CD4-positive, alpha-beta T cell (primary cell): ENCODE data around the gene PLCD1. TPM values are rescaled to one million over a fixed set of nuclear protein-coding genes. Genes with fewer than 3 reads are reported as not detected.

Experiments used
- ATAC-seq: fragments of 200-7000 bp; cut with Tn5 transposase; one replicate; pipeline ENCODE4 v1.10.0; 2022; ENCODE audit warnings: mild to moderate bottlenecking; ENCODE audit not compliant: poor library complexity
- CTCF ChIA-PET: fragments of 350-600 bp; sonication (Branson Sonifier 250); formaldehyde crosslinking; loops from one replicate; lab custom pipeline; 2021; ENCODE audit warnings: antibody characterized with exemption, inconsistent platforms; lab: Charles Lee
- POLR2A ChIA-PET: fragments of 350-600 bp; sonication (Branson Sonifier 250); formaldehyde crosslinking; loops from one replicate; lab custom pipeline; 2021; ENCODE audit warnings: antibody characterized with exemption, inconsistent platforms; lab: Charles Lee
- DNase-seq, 14 experiments: peaks; one replicate each; pipeline ENCODE4 v3.0.0-alpha.2; 2013 to 2020; ENCODE audit warnings: mixed read lengths in 2 of 14
- H3K27ac ChIP-seq, 2 donors: one replicate each; pipeline versions ENCODE4 v1.5.1 to v1.7.0; 2013; ENCODE audit warnings: low read length in 2 of 2, low read depth in 1 of 2, mild to moderate bottlenecking in 1 of 2
- H3K27me3 ChIP-seq, 2 experiments: 1 replicate in 1 of 2; 2 replicates in 1 of 2; pipeline versions ENCODE4 v1.6.1 to v1.7.0; 2013; ENCODE audit warnings: low read length in 2 of 2, control low read depth in 1 of 2, mild to moderate bottlenecking in 1 of 2, moderate library complexity in 1 of 2; ENCODE audit not compliant: insufficient read depth in 2 of 2, control insufficient read depth in 1 of 2
- H3K36me3 ChIP-seq: one replicate; pipeline ENCODE4 v1.6.1; 2013; ENCODE audit warnings: low read length, control low read depth; ENCODE audit not compliant: insufficient read depth
- H3K4me1 ChIP-seq: one replicate; pipeline ENCODE4 v1.6.1; 2013; ENCODE audit warnings: low read length, control low read depth; ENCODE audit not compliant: insufficient read depth
- H3K4me3 ChIP-seq: one replicate; pipeline ENCODE4 v1.5.1; 2013; ENCODE audit warnings: mild to moderate bottlenecking, low read length, moderate library complexity
- H3K9me3 ChIP-seq, 2 experiments: 1 replicate in 1 of 2; 2 replicates in 1 of 2; pipeline versions ENCODE4 v1.6.1 to v1.7.0; 2013; ENCODE audit warnings: low read length in 2 of 2, mild to moderate bottlenecking in 2 of 2, control low read depth in 1 of 2, moderate library complexity in 1 of 2; ENCODE audit not compliant: control insufficient read depth in 1 of 2, insufficient read depth in 1 of 2
- H3K27ac Mint-ChIP-seq: one replicate; pipeline ENCODE4 v1.8.0; 2020; ENCODE audit warnings: mixed read lengths
- H3K27me3 Mint-ChIP-seq: one replicate; pipeline ENCODE4 v1.8.0; 2021; ENCODE audit warnings: mixed read lengths
- H3K36me3 Mint-ChIP-seq: one replicate; pipeline ENCODE4 v1.8.0; 2021; ENCODE audit warnings: low read depth, mixed read lengths
- H3K4me1 Mint-ChIP-seq: one replicate; pipeline ENCODE4 v1.8.0; 2021; ENCODE audit warnings: low read depth, mixed read lengths
- H3K4me3 Mint-ChIP-seq: one replicate; pipeline ENCODE4 v1.8.0; 2020; ENCODE audit warnings: mild to moderate bottlenecking, mixed read lengths
- H3K9me3 Mint-ChIP-seq: one replicate; pipeline ENCODE4 v1.8.0; 2020; ENCODE audit warnings: mixed read lengths
- intact Hi-C, 2 experiments: fragments of 100-400 bp; cut with DNase I in 1 of 2; cut with micrococcal nuclease in 1 of 2; formaldehyde crosslinking; loops; one replicate each; pipeline versions ENCODE4 v1.15.1 to v1.9.0; 2023 to 2025; cut with DNase I, micrococcal nuclease
- microRNA-seq: library from miRNA; unstranded; fragments of <30 nt; microRNA quantifications from one replicate; pipeline ENCODE4 v1.2.0, GENCODE V29; 2021; ENCODE audit warnings: borderline microRNAs expressed, borderline replicate concordance
- total RNA-seq, 174 experiments: library from RNA in 2 of 174; stranded (reverse) in 2 of 174; gene quantifications; one replicate each; pipeline ENCODE4 v1.2.3 and lab custom pipeline; 2021 to 2026
- TF ChIP-seq, protein P1 (sequence below): fragments of 200-600 bp; IDR thresholded peaks from one replicate; pipeline ENCODE4 v1.8.0; 2022; ENCODE audit warnings: antibody characterized with exemption, mild to moderate bottlenecking

Gene PLCD1
- total RNA-seq, 2 experiments from 2014 or later, result 67.0 to 69.8 TPM

- intact Hi-C loops, result no loop called here
- no peaks in the 10 kb centered on the region for H3K36me3 ChIP-seq
- Mint-ChIP-seq H3K4me1 (peaks cover 19% of the 10 kb centered on the region), H3K4me3 (no peak overlapping the region), H3K36me3 (no peaks in the 10 kb centered on the region), H3K27ac (no peak overlapping the region), H3K9me3 (no peaks in the 10 kb centered on the region), H3K27me3 (no peaks in the 10 kb centered on the region)
- ATAC-seq, result no peak
- TF ChIP-seq, protein P1, sequence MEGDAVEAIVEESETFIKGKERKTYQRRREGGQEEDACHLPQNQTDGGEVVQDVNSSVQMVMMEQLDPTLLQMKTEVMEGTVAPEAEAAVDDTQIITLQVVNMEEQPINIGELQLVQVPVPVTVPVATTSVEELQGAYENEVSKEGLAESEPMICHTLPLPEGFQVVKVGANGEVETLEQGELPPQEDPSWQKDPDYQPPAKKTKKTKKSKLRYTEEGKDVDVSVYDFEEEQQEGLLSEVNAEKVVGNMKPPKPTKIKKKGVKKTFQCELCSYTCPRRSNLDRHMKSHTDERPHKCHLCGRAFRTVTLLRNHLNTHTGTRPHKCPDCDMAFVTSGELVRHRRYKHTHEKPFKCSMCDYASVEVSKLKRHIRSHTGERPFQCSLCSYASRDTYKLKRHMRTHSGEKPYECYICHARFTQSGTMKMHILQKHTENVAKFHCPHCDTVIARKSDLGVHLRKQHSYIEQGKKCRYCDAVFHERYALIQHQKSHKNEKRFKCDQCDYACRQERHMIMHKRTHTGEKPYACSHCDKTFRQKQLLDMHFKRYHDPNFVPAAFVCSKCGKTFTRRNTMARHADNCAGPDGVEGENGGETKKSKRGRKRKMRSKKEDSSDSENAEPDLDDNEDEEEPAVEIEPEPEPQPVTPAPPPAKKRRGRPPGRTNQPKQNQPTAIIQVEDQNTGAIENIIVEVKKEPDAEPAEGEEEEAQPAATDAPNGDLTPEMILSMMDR, result no peak
- no peak for DNase-seq
- no peaks in the 10 kb centered on the region for H3K9me3 ChIP-seq
- peaks cover 8% of the 10 kb centered on the region for H3K4me1 ChIP-seq
- no peaks in the 10 kb centered on the region for H3K27me3 ChIP-seq
- no peak overlapping the region for H3K27ac ChIP-seq
- ChIA-PET POLR2A (no interaction called here), CTCF (interaction anchor here (3.5 kb wide), 1 partner anchor 106 kb away, joined by 15 read pairs; no protein-coding TSS in a partner anchor)
- H3K4me3 ChIP-seq, result no peak overlapping the region
Observed at GRCh38 chr3:37961622-37962431, 67.6 kb downstream of the PLCD1 start.

DNA sequence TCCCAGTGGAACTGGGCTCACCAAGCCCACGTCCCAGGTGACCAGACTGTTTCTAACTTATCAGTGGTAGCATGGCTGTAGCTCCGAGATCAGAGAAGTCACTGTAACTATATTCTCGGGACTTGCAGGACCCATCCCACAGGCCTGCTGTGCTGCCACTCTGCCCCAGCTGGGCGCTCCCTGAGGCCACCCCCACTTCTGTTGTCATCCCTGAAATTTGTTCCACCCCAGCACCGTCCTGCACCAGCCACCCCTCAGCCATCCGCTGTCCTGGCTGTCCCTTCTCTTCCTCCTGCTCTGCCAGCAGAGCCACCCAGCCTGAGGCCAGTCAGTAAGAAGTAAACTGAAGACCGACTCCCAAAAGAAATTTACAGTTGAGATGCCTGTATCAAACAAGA is 71.9 kb downstream of the PLCD1 start:
- ATAC-seq (no peak), DNase-seq (no peak)
- ChIA-PET CTCF (interaction anchor here (1.4 kb wide), 1 partner anchor 102 kb away, joined by 3 read pairs; no protein-coding TSS in a partner anchor), POLR2A (interaction anchor here (0.8 to 1.1 kb wide), 4 partner anchors 10 to 539 kb away, joined by 3 to 7 read pairs (median 3); partner anchors contain the start of gene EXOG)
- H3K4me3 ChIP-seq, result no peak overlapping the region
- peaks cover 29% of the 10 kb centered on the region for H3K4me1 Mint-ChIP-seq
- H3K4me1 ChIP-seq, result peaks cover 18% of the 10 kb centered on the region
- H3K27ac Mint-ChIP-seq, result peak overlapping the region; percentile 85
- no peaks in the 10 kb centered on the region for H3K9me3 ChIP-seq
- H3K27me3 ChIP-seq, result no peaks in the 10 kb centered on the region
- no peaks in the 10 kb centered on the region for H3K36me3 ChIP-seq
- intact Hi-C loops, result no loop called here
- peak overlapping the region; percentile 26 to 47 for H3K27ac ChIP-seq
- peak overlapping the region; percentile 40 for H3K4me3 Mint-ChIP-seq
- H3K9me3 Mint-ChIP-seq, result no peaks in the 10 kb centered on the region
- no peaks in the 10 kb centered on the region for H3K36me3 Mint-ChIP-seq
- no peaks in the 10 kb centered on the region for H3K27me3 Mint-ChIP-seq
- TF ChIP-seq, protein P1, result no peak

Small RNA genes within 50 kb of the gene (microRNA-seq; reads per million reads assigned to microRNA genes)
- gene MIR26A1, result 17.5 reads per million, percentile 48 among the genes with 10 or more reads in this experiment

Other genes starting within 250 kb of the PLCD1 start
- gene CTDSPL, start 167.8 kb downstream of the PLCD1 start, total RNA-seq, result 1 to 10 TPM in 1 of 2 experiments, under 1 TPM in 1; 0.92 to 1.5 TPM
- gene VILL, start 38.9 kb downstream of the PLCD1 start, total RNA-seq, result 10 to 100 TPM; 23.2 to 24.4 TPM
- gene DLEC1, start 9.6 kb upstream of the PLCD1 start, total RNA-seq, result 1 to 10 TPM; 4.4 to 5.1 TPM
- gene ACAA1, start 107.5 kb upstream of the PLCD1 start, total RNA-seq, result 10 to 100 TPM; 56.4 to 58.9 TPM
- gene MYD88, start 109.0 kb upstream of the PLCD1 start, total RNA-seq, result 10 to 100 TPM; 26.9 to 27.2 TPM
- gene OXSR1, start 135.9 kb upstream of the PLCD1 start, total RNA-seq, result 10 to 100 TPM; 28.3 to 30.3 TPM
- gene SLC22A13, start 236.2 kb upstream of the PLCD1 start, total RNA-seq, result under 1 TPM; 0.19 to 0.22 TPM